Heart left ventricle (tissue), 13 donors: Measurements from ENCODE around the gene UROC1.

Experiments
- POLR2A ChIP-seq, 2 donors: fragments of 450-650 bp; IDR thresholded peaks; one replicate each; pipeline ENCODE4 v1.6.1; 2017; ENCODE audit warnings: antibody characterized with exemption in 2 of 2, mild to moderate bottlenecking in 2 of 2, moderate library complexity in 2 of 2
- TF ChIP-seq, protein P1 (sequence below), 12 donors: fragments of 200-600 bp; sonication (generic) in 4 of 12; IDR thresholded peaks; one replicate each; pipeline versions ENCODE4 v1.5.0 to v1.8.0; 2018 to 2022; ENCODE audit warnings: antibody characterized with exemption in 12 of 12, mild to moderate bottlenecking in 5 of 12
- donor health status: ischemic (EF 13 %, LVEDD 7.1; RV severe dilation, severe dysfunction).
- donor health status: DM: no; HTN: yes; CAD: no.
- donor health status: DM: no; HTN: no; CAD: no.
- donor health status: ischemic (EF 25% LVEDD 6.9; RV normal size, moderate dysfunction).
- donor health status: ischemic (EF 25% LVEDD 5.7; RV mildly dilated, moderate dysfunction).
- donor health status: ischemic (EF 35%, LVEDD 5.7; RV mildly dilated, moderate dysfunction).
- donor health status: nonischemic (EF 11% LVEDD 7.7; RV severe dilation, severe dysfunction).
- donor health status: DM: yes; HTN: yes; CAD: no.
- donor health status: PGD.
- donor health status: ischemic (EF 29% LVEDD 5.4; RV normal size, mild dysfunction).
- donor health status: nonischemic (EF 23%, LVEDD 6.1; RV moderate dilation, normal function).

DNA sequence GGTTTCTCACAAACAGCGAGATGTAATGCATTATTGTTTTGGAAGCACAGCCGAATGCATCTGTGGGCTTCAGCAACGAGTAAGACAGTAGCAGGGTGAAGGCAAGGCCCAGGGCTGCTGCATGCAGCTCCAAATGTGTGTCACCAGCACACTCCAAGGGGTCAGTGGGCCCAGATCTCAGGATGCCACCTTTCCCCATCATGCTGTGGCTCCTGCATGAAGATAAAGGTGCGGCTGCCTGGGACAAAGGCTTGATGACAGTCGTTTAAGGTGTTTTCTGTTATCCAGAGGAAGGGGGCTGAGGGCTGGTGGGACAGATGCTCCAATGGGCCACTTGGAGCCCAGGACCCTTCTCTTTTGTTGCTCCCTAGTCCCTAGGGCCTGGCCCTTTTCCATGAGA, 28.0 kb upstream of the UROC1 start:
- TF ChIP-seq, protein P1, sequence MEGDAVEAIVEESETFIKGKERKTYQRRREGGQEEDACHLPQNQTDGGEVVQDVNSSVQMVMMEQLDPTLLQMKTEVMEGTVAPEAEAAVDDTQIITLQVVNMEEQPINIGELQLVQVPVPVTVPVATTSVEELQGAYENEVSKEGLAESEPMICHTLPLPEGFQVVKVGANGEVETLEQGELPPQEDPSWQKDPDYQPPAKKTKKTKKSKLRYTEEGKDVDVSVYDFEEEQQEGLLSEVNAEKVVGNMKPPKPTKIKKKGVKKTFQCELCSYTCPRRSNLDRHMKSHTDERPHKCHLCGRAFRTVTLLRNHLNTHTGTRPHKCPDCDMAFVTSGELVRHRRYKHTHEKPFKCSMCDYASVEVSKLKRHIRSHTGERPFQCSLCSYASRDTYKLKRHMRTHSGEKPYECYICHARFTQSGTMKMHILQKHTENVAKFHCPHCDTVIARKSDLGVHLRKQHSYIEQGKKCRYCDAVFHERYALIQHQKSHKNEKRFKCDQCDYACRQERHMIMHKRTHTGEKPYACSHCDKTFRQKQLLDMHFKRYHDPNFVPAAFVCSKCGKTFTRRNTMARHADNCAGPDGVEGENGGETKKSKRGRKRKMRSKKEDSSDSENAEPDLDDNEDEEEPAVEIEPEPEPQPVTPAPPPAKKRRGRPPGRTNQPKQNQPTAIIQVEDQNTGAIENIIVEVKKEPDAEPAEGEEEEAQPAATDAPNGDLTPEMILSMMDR (IDR thresholded peaks at IDR 0.05) = no peak
- no peak for TF ChIP-seq POLR2A (IDR thresholded peaks at IDR 0.05)
